Psoas muscle (tissue), 8 donors: Measurements from ENCODE around the gene CCDC57. TPM values are rescaled to one million over a fixed set of nuclear protein-coding genes. Genes with fewer than 3 reads are reported as not detected.

Source experiments
- ATAC-seq, 4 donors: fragments of 200-7000 bp; cut with Tn5 transposase; one replicate each; pipeline ENCODE4 v1.9.1; 2020; ENCODE audit warnings: moderate library complexity in 3 of 4, mild to moderate bottlenecking in 2 of 4
- DNase-seq, 2 donors: peaks; one replicate each; pipeline ENCODE4 v3.0.0-alpha.2; 2020
- H3K27ac ChIP-seq: fragments of 200-600 bp; one replicate; pipeline ENCODE4 v1.8.0; 2022
- H3K27me3 ChIP-seq, 3 donors: fragments of 200-600 bp in 1 of 3; one replicate each; pipeline versions ENCODE4 v1.6.1 to v1.8.0; 2013 to 2022; ENCODE audit warnings: low read length in 2 of 3, mild to moderate bottlenecking in 2 of 3, moderate library complexity in 1 of 3; ENCODE audit not compliant: insufficient read depth in 3 of 3
- H3K36me3 ChIP-seq, 2 donors: fragments of 200-600 bp in 1 of 2; one replicate each; pipeline versions ENCODE4 v1.6.1 to v1.8.0; 2013 to 2022; ENCODE audit warnings: low read depth in 1 of 2, mild to moderate bottlenecking in 1 of 2, moderate library complexity in 1 of 2; ENCODE audit not compliant: insufficient read depth in 1 of 2
- H3K4me1 ChIP-seq: fragments of 200-600 bp; one replicate; pipeline ENCODE4 v1.8.0; 2022
- H3K4me3 ChIP-seq: fragments of 200-600 bp; one replicate; pipeline ENCODE4 v1.8.0; 2022; ENCODE audit warnings: mild to moderate bottlenecking
- H3K9me3 ChIP-seq: fragments of 200-600 bp; one replicate; pipeline ENCODE4 v1.8.0; 2022
- WGBS, 3 donors: extraction: QIAGEN DNeasy Blood & Tissue Kit; methylation state at CpG; one replicate each; pipeline versions ENCODE4 v1.1.6 to v1.1.7; 2013; 5-methylcytosine and 5-hydroxymethylcytosine counted together
- intact Hi-C, 2 donors: fragments of 100-400 bp; cut with DNase I; formaldehyde crosslinking; loops; one replicate each; pipeline versions ENCODE4 v1.11.0 to v1.14.2; 2022
- polyA plus RNA-seq, 3 donors: library from polyadenylated mRNA; stranded (reverse); fragments of 200-250 nt; gene quantifications; one replicate each; pipeline ENCODE4 v1.2.3, GENCODE V29; 2013
- total RNA-seq, 4 donors: library from RNA; stranded (reverse); fragmentation: NEBNext Ultra II Directional in 2 of 4; extraction: Animal tissue kit (Norgen Biotek cat#: 25700) in 2 of 4; gene quantifications; one replicate each; pipeline versions ENCODE4 v1.2.1 to v1.2.4, GENCODE V29; 2021 to 2023
- TF ChIP-seq, protein P1 (sequence below): fragments of 200-600 bp; IDR thresholded peaks from one replicate; pipeline ENCODE4 v1.8.0; 2022; ENCODE audit warnings: antibody characterized with exemption
- donor health status: healthy with polysubstance abuse.
- donor health status: DM: no; HTN: no; CAD: no; lungs with moderate emphysema.
- donor health status: Bipolar disorder and iron deficiency.
- donor health status: healthy.
- donor health status: DM: yes; HTN: yes; CAD: no.
- donor health status: DM: no; HTN: no; CAD: no.
- donor health status: DM: no; HTN: no; CAD: no.
- donor health status: DM: yes; HTN: yes; CAD: no.

CCDC57 gene
- total and polyA plus RNA-seq, 7 donors: 7.2 to 15.3 (median 11.1) TPM

DNA sequence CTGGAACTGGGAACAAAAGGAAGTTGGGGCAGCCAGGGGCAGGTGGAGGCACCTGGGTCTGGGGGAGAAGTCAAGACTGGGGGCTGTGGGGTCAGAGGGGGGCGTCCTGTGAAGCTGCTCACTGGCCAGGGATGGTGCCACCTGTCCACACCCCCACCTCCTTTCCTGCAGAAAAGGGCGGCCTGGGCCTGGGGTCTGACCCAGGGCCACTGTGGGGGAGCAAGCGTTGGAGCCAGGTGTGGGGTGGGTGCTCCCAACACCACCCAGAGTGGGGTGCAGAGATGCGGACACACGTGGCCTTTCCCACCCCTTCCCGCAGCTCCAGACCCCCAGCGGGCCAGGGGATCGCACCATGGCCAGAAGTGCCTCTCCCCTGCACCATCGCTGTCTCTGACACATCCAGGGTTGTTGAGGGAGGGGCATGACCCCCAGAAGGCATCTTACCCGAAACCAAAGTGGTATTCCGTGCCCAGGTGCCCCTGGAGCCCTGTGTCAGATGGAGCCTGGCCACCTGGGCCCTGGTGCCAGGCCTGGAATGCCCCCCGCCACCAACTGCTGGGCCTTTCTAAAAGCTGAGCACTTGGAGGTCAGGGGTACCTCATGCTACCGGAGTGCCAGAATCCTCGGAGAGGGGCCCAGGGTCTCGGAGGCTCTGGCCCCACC is 13.6 kb upstream of the CCDC57 start:
- no peaks in the 10 kb centered on the region for H3K27me3 ChIP-seq
- intact Hi-C loops: no loop called here
- no peaks in the 10 kb centered on the region for H3K36me3 ChIP-seq
- DNase-seq: peak in 1 of 2 donors; percentile 47
- WGBS, 3 donors: 82 to 86% (median 85%) methylated on average over 15 of the region's 15 CpGs
- H3K4me1 ChIP-seq: peaks cover 30% of the 10 kb centered on the region
- no peak for ATAC-seq
- H3K27ac ChIP-seq: peak overlapping the region; percentile 77
- no peaks in the 10 kb centered on the region for H3K9me3 ChIP-seq
- TF ChIP-seq, protein P1, sequence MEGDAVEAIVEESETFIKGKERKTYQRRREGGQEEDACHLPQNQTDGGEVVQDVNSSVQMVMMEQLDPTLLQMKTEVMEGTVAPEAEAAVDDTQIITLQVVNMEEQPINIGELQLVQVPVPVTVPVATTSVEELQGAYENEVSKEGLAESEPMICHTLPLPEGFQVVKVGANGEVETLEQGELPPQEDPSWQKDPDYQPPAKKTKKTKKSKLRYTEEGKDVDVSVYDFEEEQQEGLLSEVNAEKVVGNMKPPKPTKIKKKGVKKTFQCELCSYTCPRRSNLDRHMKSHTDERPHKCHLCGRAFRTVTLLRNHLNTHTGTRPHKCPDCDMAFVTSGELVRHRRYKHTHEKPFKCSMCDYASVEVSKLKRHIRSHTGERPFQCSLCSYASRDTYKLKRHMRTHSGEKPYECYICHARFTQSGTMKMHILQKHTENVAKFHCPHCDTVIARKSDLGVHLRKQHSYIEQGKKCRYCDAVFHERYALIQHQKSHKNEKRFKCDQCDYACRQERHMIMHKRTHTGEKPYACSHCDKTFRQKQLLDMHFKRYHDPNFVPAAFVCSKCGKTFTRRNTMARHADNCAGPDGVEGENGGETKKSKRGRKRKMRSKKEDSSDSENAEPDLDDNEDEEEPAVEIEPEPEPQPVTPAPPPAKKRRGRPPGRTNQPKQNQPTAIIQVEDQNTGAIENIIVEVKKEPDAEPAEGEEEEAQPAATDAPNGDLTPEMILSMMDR: no peak
- peak overlapping the region; percentile 48 for H3K4me3 ChIP-seq

DNA sequence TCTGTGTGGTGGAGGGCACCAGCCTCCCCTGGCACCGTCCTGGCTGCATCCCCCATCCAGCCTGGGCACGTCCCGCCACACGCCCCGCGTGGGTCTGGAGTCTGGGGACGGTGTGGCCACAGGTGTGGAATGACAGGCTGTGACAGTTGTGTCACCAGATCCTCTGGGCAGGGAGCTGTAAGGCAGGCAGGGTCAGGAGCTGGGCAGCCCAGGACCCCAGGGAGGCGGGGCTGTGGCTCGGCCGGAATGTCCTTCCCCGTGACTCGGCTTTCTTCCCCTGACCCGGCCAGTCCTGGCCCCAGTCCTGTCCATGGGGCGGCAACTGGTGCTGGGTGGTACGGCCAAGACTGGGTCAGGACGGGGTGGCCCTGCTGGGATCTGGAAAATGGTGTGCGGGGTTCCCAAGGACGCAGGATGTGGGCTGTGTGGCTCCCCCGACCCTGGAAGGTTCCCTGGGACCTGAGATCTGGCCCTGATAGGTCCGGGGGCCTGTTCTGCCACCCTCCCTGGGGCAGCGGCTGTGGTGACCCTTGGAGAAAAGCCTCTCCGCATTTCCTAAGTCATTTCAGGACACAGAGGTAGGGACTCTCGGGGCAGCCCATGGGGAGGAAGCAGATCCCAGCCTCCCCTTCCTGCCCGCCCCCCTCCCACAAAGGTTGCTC is 12.9 kb upstream of the CCDC57 start:
- Histone ChIP-seq H3K27me3 (no peaks in the 10 kb centered on the region), H3K27ac (peak overlapping the region; percentile 77), H3K4me1 (peaks cover 24% of the 10 kb centered on the region), H3K9me3 (no peaks in the 10 kb centered on the region), H3K4me3 (peak overlapping the region; percentile 48), H3K36me3 (no peaks in the 10 kb centered on the region)
- 18 to 30% (median 23%) methylated on average over 19 to 24 of the region's 24 CpGs for WGBS, 3 donors
- ATAC-seq (peak; percentile 81 to 89 (median 85)), DNase-seq (peak; percentile 68 to 92)
- TF ChIP-seq, protein P1: no peak
- intact Hi-C loops: no loop called here

GRCh38 chr17:82224666-82225065 is 12.0 kb upstream of the CCDC57 start:
- Histone ChIP-seq H3K27me3 (no peaks in the 10 kb centered on the region), H3K36me3 (no peaks in the 10 kb centered on the region), H3K9me3 (no peaks in the 10 kb centered on the region), H3K27ac (peak overlapping the region; percentile 77), H3K4me3 (no peak overlapping the region), H3K4me1 (peaks cover 17% of the 10 kb centered on the region)
- DNase-seq: no peak
- TF ChIP-seq, protein P1: no peak
- intact Hi-C loops: no loop called here
- ATAC-seq: peak in 1 of 4 donors; percentile 1
- 66 to 83% (median 71%) methylated on average over 8 of the region's 8 CpGs for WGBS, 3 donors

DNA sequence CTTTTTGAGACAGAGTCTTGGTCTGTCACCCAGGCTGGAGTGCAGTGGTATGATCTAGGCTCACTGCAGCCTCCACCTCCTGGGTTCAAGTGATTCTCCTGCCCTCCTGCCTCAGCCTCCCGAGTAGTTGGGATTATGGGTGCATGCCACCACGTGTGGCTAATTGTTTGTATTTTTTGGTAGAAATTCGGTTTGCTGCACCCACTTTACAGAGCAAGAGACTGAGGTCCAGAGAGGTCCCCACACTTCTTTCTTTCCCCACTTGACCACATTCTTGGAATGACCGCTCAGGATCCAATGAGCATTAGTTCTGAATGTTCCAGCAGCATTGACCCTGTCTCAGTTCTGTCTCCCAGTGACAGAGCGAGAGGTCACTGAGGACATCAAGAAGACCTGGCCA is 10.9 kb upstream of the CCDC57 start:
- Histone ChIP-seq H3K9me3 (no peaks in the 10 kb centered on the region), H3K27ac (no peak overlapping the region), H3K4me3 (no peak overlapping the region), H3K36me3 (no peaks in the 10 kb centered on the region), H3K27me3 (no peaks in the 10 kb centered on the region), H3K4me1 (peaks cover 17% of the 10 kb centered on the region)
- TF ChIP-seq, protein P1: no peak
- intact Hi-C loops: no loop called here
- no peak for ATAC-seq
- 77 to 87% (median 77%) methylated on average over 5 of the region's 5 CpGs for WGBS, 3 donors
- no peak for DNase-seq
